Renal pelvis (tissue), 3 donors: ENCODE measurements around the gene IVD. TPM values are rescaled to one million over a fixed set of nuclear protein-coding genes. Genes with fewer than 3 reads are reported as not detected.

Experiments used
- polyA plus RNA-seq, 3 donors: library from polyadenylated mRNA; unstranded; fragments of 120-200 nt; gene quantifications; one replicate each; pipeline ENCODE4 v1.2.1, GENCODE V29; 2013; ENCODE audit not compliant: insufficient read length in 3 of 3

The IVD gene
- polyA plus RNA-seq, 3 donors, result 62.1 to 103 (median 100) TPM

Other genes with a start within 250 kb of the IVD start
- gene BUB1B, start 244.7 kb upstream of the IVD start, polyA plus RNA-seq, result 10 to 100 TPM; 29.3 to 38.0 (median 32.2) TPM
- gene PAK6, start 166.7 kb upstream of the IVD start, polyA plus RNA-seq, result 1 to 10 TPM; 6.8 to 8.0 (median 7.7) TPM
- under 1 TPM in 2 of 3 donors, not detected in 1; 0.34 to 0.40 TPM for gene ANKRD63, start 122.7 kb upstream of the IVD start, polyA plus RNA-seq
- gene PLCB2, start 97.9 kb upstream of the IVD start, polyA plus RNA-seq, result 10 to 100 TPM in 2 of 3 donors, 1 to 10 TPM in 1; 9.0 to 10.8 (median 10.4) TPM
- gene INAFM2, start 82.1 kb upstream of the IVD start, polyA plus RNA-seq, result 10 to 100 TPM in 2 of 3 donors, 1 to 10 TPM in 1; 9.9 to 17.6 (median 13.5) TPM
- gene CCDC9B, start 64.9 kb upstream of the IVD start, polyA plus RNA-seq, result 1 to 10 TPM; 6.2 to 9.3 (median 6.9) TPM
- not detected for gene PHGR1, start 54.8 kb upstream of the IVD start, polyA plus RNA-seq
- under 1 TPM; 0.16 to 0.58 (median 0.44) TPM for gene DISP2, start 47.6 kb upstream of the IVD start, polyA plus RNA-seq
- 10 to 100 TPM; 31.4 to 33.6 (median 32.2) TPM for gene KNSTRN, start 23.1 kb upstream of the IVD start, polyA plus RNA-seq
- gene BAHD1, start 35.2 kb downstream of the IVD start, polyA plus RNA-seq, result 10 to 100 TPM; 24.7 to 28.5 (median 27.7) TPM
- gene CHST14, start 65.2 kb downstream of the IVD start, polyA plus RNA-seq, result 10 to 100 TPM; 33.1 to 39.9 (median 38.8) TPM
- 10 to 100 TPM; 24.6 to 32.4 (median 27.2) TPM for gene CCDC32, start 159.2 kb downstream of the IVD start, polyA plus RNA-seq
- gene RPUSD2, start 163.5 kb downstream of the IVD start, polyA plus RNA-seq, result 10 to 100 TPM; 10.5 to 16.3 (median 15.0) TPM
- gene KNL1, start 188.5 kb downstream of the IVD start, polyA plus RNA-seq, result 10 to 100 TPM; 16.5 to 21.5 (median 19.1) TPM